Activated CD4-positive, alpha-beta T cell treated with anti-CD3 and anti-CD28 coated beads for 4 hours (primary cell): ENCODE results near the gene BTD.

Experiments used
- DNase-seq, 2 donors: peaks; one replicate each; pipeline ENCODE4 v3.0.0-alpha.2; 2020

BTD gene

DNA sequence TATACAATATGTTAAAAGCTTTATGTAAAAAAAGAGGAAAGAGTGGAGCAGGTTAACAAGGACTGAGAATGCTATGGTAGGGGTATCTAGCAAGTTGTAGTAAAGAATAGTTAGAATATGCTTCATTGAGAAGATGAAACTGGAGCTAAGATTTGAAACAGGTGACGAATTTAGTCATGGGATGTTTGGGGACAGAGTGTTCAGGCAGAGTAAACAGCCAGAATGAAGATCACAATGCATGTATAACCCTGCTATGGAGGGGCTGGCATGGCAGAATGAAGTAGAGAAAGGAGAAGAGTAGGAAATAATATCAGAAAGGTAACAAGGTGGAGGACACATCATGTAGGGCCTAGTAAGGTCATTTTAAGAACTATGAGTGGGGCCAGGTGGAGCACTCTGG, 72.0 kb downstream of the BTD start:
- DNase-seq, result no peak

DNA sequence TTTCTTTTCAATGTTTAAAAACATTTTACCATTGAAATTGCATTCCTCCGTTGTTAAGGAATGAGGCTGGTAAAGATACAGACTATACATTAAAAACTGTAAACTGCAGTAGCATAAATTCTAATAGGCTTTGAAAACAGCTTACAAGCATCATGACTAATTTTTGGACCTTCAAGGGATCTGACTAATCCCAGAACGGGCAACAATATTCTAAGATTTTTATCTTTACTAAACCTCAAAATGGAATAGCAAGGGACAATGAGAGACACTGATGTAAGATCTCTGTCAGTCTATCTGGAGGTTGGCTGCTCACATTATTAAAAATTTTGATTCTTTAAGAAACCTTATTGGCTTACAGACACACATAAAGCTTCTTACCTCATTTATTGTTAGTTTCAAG, 74.7 kb downstream of the BTD start:
- DNase-seq, result no peak

DNA sequence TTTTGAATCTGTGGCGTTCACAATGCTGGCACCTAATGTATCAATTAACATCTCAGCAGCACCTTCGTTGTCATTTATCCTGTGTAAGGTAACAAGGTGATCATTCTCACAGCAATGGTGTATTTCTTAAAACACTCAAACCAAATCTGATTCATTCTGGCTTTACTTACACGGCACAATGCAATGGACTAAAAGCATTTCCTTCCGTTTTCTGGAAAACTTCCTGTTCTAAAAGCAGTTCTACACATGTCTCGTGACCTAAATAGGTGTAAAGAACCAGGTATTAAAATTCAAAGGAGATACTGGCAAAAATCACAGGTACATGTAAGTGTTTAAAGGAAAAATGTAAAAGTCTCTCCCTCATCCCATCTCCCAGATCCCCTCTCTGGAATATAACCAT, 77.8 kb downstream of the BTD start:
- no peak for DNase-seq

- no peak for DNase-seq
Observed at GRCh38 chr3:15681668-15682067, 80.1 kb downstream of the BTD start.

DNA sequence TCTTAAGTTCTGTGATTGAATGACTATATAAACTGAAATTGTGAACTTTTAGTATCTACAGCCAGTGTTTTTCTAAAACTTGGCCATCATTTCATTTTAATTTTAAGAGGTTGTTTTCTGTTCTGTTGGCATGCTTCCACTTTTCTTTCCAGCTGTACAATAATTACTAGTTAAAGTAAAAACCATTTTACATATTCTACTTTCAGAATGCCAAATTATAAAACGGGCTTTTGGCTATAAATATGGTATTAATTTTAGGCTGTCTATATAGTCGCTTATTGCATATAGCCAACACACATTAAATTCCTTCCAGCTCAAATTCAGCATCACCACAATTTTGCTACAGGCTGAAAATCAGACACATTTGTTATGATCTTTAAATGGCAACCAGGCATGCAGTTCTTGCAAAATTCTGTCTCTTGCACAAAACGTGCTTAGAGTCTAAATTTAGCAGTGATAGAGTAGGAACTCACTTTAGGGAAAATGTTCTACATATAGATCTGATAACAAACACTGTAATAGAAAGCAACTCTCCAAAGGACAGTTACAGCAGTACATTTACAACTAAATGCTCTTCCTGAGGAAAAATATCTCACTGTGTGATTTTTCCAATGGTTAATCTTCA, 81.1 kb downstream of the BTD start:
- DNase-seq, result no peak

GRCh38 chr3:15683253-15683652, 81.7 kb downstream of the BTD start:
- no peak for DNase-seq

- no peak for DNase-seq
Observed at GRCh38 chr3:15685927-15686326, 84.4 kb downstream of the BTD start.

- no peak for DNase-seq
Observed at GRCh38 chr3:15690230-15690629, 88.7 kb downstream of the BTD start.

- no peak for DNase-seq
Observed at GRCh38 chr3:15690748-15691147, 89.2 kb downstream of the BTD start.

DNA sequence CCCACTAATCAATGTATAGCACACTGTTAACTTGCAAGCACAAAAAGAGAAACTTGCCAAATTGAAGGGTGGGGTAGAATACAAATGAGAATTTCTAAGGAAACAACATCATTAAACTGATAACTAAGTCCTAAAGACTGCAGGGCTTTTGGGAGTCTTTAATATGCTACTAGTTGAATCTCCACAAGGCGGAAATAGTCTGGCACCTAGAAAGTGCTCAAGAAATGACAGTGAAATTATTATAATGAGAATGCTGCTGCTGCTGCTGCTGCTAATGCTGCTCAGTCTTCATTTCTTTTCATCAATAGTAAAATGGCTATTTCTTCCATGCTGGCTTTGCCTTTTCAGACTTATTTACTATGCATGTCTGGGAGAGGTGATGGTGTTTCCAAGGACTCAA, 91.8 kb downstream of the BTD start:
- no peak for DNase-seq

- DNase-seq, result no peak
Observed at GRCh38 chr3:15694628-15695027, 93.1 kb downstream of the BTD start.
